Central memory CD8-positive, alpha-beta T cell (primary cell): ENCODE results near the gene TRIM48.
"Not testable (repeated sequence)": the region's sequence is repeated elsewhere in the genome, so short reads cannot be mapped to it uniquely, and the experiment has no call there.

Experiments
- ATAC-seq: fragments of 150-1000 bp; cut with Tn5 transposase; replicated peaks from 2 replicates; pipeline ENCODE4 v1.10.0; 2022; ENCODE audit warnings: mild to moderate bottlenecking, moderate FRiP score, moderate number of reproducible peaks; ENCODE audit not compliant: poor library complexity, severe bottlenecking; ENCODE audit errors: extremely low read depth
- DNase-seq, 2 donors: peaks; one replicate each; pipeline ENCODE4 v3.0.0; 2021; ENCODE audit warnings: low spot score in 2 of 2
- H3K27ac Mint-ChIP-seq: one replicate; pipeline ENCODE4 v1.8.0; 2022; ENCODE audit warnings: low read depth, mild to moderate bottlenecking, moderate library complexity, mixed read lengths
- H3K27me3 Mint-ChIP-seq: one replicate; pipeline ENCODE4 v1.8.0; 2022; ENCODE audit warnings: mixed read lengths
- H3K36me3 Mint-ChIP-seq: one replicate; pipeline ENCODE4 v1.8.0; 2022; ENCODE audit warnings: mild to moderate bottlenecking, moderate library complexity, mixed read lengths; ENCODE audit not compliant: insufficient read depth
- H3K4me1 Mint-ChIP-seq: one replicate; pipeline ENCODE4 v1.8.0; 2022; ENCODE audit warnings: mixed read lengths
- H3K4me3 Mint-ChIP-seq: one replicate; pipeline ENCODE4 v1.8.0; 2022; ENCODE audit warnings: mild to moderate bottlenecking, moderate library complexity, mixed read lengths
- H3K9me3 Mint-ChIP-seq: one replicate; pipeline ENCODE4 v1.8.0; 2022; ENCODE audit warnings: mixed read lengths

Gene TRIM48, protein sequence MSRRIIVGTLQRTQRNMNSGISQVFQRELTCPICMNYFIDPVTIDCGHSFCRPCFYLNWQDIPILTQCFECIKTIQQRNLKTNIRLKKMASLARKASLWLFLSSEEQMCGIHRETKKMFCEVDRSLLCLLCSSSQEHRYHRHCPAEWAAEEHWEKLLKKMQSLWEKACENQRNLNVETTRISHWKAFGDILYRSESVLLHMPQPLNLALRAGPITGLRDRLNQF

DNA sequence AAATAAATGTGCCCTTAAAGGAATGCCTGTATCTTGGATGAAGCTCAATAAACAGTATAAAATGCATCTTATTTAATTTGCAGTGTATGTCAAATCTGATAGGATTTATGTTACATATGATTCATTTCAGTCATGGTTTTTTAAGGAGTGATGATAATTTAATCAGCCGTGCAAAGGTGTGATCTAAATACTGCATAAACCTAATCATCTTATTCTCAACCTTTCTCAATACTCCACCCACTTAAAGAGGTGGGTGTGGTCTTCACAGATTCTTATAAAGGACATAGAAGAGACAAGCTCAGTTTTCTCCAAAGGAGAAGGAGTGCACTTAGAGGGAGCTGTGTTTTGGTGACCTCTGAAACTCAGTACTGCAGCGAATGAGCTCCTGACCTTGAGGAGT, at the start of gene TRIM48:
Gene TRIM48, plus strand, starts transcription at position 301 of the 400 bp plus-strand sequence. CDS start 113 bp downstream, outside the sequence.
- H3K36me3 Mint-ChIP-seq, H3K27ac Mint-ChIP-seq: not testable (repeated sequence)

DNA sequence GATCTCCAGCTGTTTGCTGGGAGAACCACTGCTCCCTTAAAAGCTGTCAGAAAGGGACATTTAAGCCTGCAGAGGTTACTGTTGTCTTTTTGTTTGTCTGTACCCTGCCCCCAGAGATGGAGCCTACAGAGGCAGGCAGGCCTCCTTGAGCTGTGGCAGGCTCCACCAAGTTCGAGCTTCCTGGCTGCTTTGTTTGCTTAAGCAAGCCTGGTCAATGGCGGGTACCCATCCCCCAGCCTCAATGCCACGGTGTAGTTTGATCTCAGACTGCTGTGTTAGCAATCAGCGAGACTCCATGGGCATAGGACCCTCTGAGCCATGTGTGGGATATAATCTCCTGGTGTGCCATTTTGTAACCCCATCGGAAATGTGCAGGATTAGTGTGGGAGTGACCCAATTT, 23.6 kb upstream of the TRIM48 start:
- not testable (repeated sequence) for H3K27ac Mint-ChIP-seq, ATAC-seq, DNase-seq, H3K4me1 Mint-ChIP-seq, H3K4me3 Mint-ChIP-seq, H3K27me3 Mint-ChIP-seq, H3K36me3 Mint-ChIP-seq
- peaks cover 21% of the 10 kb centered on the region for H3K9me3 Mint-ChIP-seq

More for the DNA sequence above, at the start of gene TRIM48:
- H3K4me1 Mint-ChIP-seq, H3K27me3 Mint-ChIP-seq, ATAC-seq, DNase-seq, H3K4me3 Mint-ChIP-seq: not testable (repeated sequence)
- peaks cover 14% of the 10 kb centered on the region for H3K9me3 Mint-ChIP-seq

- Mint-ChIP-seq H3K9me3 (peaks cover 14% of the 10 kb centered on the region), H3K4me1 (no peaks in the 10 kb centered on the region), H3K4me3 (no peak overlapping the region), H3K27me3 (no peaks in the 10 kb centered on the region), H3K27ac (no peak overlapping the region), H3K36me3 (peaks cover 2% of the 10 kb centered on the region)
- DNase-seq (no peak), ATAC-seq (no peak)
These were observed 1.1 kb downstream of the TRIM48 start for GRCh38 chr11:55263081-55263480.
